Forelimb muscle (tissue), 1 donor: ENCODE data around the gene ST3GAL6. TPM values are rescaled to one million over a fixed set of nuclear protein-coding genes. Genes with fewer than 3 reads are reported as not detected.
"Not testable (repeated sequence)": the region's sequence is repeated elsewhere in the genome, so short reads cannot be mapped to it uniquely, and the experiment has no call there.

ENCODE experiments used
- DNase-seq: peaks from one replicate; pipeline ENCODE4 v3.0.0-alpha.2; 2013; ENCODE audit warnings: low read depth
- polyA plus RNA-seq: library from polyadenylated mRNA; unstranded; fragments of 120-200 nt; gene quantifications from one replicate; pipeline ENCODE4 v1.2.1, GENCODE V29; 2013; ENCODE audit not compliant: insufficient read length

ST3GAL6 gene
- polyA plus RNA-seq, 1 donor, result 6.1 TPM

GRCh38 chr3:98801043-98801747, 38.1 kb downstream of the ST3GAL6 start:
- DNase-seq, result no peak

- DNase-seq, result no peak
Observed at GRCh38 chr3:98805571-98805970, 42.4 kb downstream of the ST3GAL6 start.

GRCh38 chr3:98806521-98806920, 43.4 kb downstream of the ST3GAL6 start:
- DNase-seq, result no peak

- DNase-seq, result no peak
Observed at GRCh38 chr3:98807011-98807410, 43.9 kb downstream of the ST3GAL6 start.

GRCh38 chr3:98807561-98807960, 44.4 kb downstream of the ST3GAL6 start:
- no peak for DNase-seq

GRCh38 chr3:98808071-98808470, 44.9 kb downstream of the ST3GAL6 start:
- DNase-seq, result no peak

- DNase-seq, result no peak
Observed at GRCh38 chr3:98809557-98809956, 46.4 kb downstream of the ST3GAL6 start.

- DNase-seq, result no peak
Observed at GRCh38 chr3:98811048-98811447, 47.9 kb downstream of the ST3GAL6 start.

GRCh38 chr3:98812851-98813374, 49.8 kb downstream of the ST3GAL6 start:
- DNase-seq, result no peak

- no peak for DNase-seq
Observed at GRCh38 chr3:98814817-98815420, 51.8 kb downstream of the ST3GAL6 start.

GRCh38 chr3:98817547-98818041, 54.5 kb downstream of the ST3GAL6 start:
- peak; percentile 51 for DNase-seq

- no peak for DNase-seq
Observed at GRCh38 chr3:98821063-98821462, 57.9 kb downstream of the ST3GAL6 start.

GRCh38 chr3:98823791-98824190, 60.7 kb downstream of the ST3GAL6 start:
- no peak for DNase-seq

- DNase-seq, result no peak
Observed at GRCh38 chr3:98824256-98824655, 61.1 kb downstream of the ST3GAL6 start.

- no peak for DNase-seq
Observed at GRCh38 chr3:98826126-98826525, 63.0 kb downstream of the ST3GAL6 start.

- no peak for DNase-seq
Observed at GRCh38 chr3:98827221-98827920, 64.2 kb downstream of the ST3GAL6 start.

GRCh38 chr3:98829246-98829832, 66.2 kb downstream of the ST3GAL6 start:
- DNase-seq, result no peak

- not testable (repeated sequence) for DNase-seq
Observed at GRCh38 chr3:98831060-98831459, 67.9 kb downstream of the ST3GAL6 start.

- no peak for DNase-seq
Observed at GRCh38 chr3:98839846-98840245, 76.7 kb downstream of the ST3GAL6 start.

GRCh38 chr3:98843266-98843959, 80.3 kb downstream of the ST3GAL6 start:
- DNase-seq, result no peak
